Measurements from ENCODE around the gene FBXL17. TPM values are rescaled to one million over a fixed set of nuclear protein-coding genes. Genes with fewer than 3 reads are reported as not detected.

FBXL17 gene
- total and polyA plus RNA-seq, 9 of the 15 experiments (the other 6 are each of a cell fraction or from before 2014, with no cell fraction given): 0.32 to 5.4 (median 1.8) TPM

GRCh38 chr5:108381954-108382783, at the start of gene FBXL17 (continued):
- TF ChIP-seq FIP1L1 (IDR thresholded peaks at IDR 0.05; ENCODE audit: low read depth, low read length, poor library complexity, severe bottlenecking) (peak; percentile 60), BHLHE40 (IDR thresholded peaks at IDR 0.05; ENCODE audit: low read length) (peak; percentile 23; the same call in 1 of the 2 replicates), ARHGAP35 (IDR thresholded peaks at IDR 0.05; ENCODE audit: partially characterized antibody) (no peak), NR2C2 (CRISPR knock-in tag; IDR thresholded peaks at IDR 0.05) (peak; percentile 80), NR2C2 (tag; IDR thresholded peaks at IDR 0.05) (peak; percentile 99), SMARCE1 (IDR thresholded peaks at IDR 0.05) (0 out of 2 replicates have a peak, but pooled peaks have one; percentile 27), CREB3 (tag; conservative IDR thresholded peaks at IDR 0.05; ENCODE audit: low read depth) (peak; percentile 84), CAMTA2 (CRISPR knock-in tag; conservative IDR thresholded peaks at IDR 0.05) (peak; percentile 80; the same call in 1 of the 2 replicates), ZNF583 (CRISPR knock-in tag; IDR thresholded peaks at IDR 0.05) (peak; percentile 50; the same call in 1 of the 2 replicates), SRSF1 (IDR thresholded peaks at IDR 0.05; ENCODE audit: low read depth, low read length) (peak; percentile 96), ZNF197 (CRISPR knock-in tag; IDR thresholded peaks at IDR 0.05; ENCODE audit: low read depth) (no peak), NR3C1 (CRISPR knock-in tag; IDR thresholded peaks at IDR 0.05) (no peak; the same call in 1 of the 2 replicates), LARP7 (IDR thresholded peaks at IDR 0.05) (no peak), ZNF282 (CRISPR knock-in tag; IDR thresholded peaks at IDR 0.05) (no peak), L3MBTL2 (IDR thresholded peaks at IDR 0.05) (peak; percentile 97), SLC30A9 (CRISPR knock-in tag; IDR thresholded peaks at IDR 0.05) (no peak), ZNF134 (CRISPR knock-in tag; conservative IDR thresholded peaks at IDR 0.05) (no peak), POLR2A (conservative IDR thresholded peaks at IDR 0.05) (peak; percentile 83), ZNF512 (tag; IDR thresholded peaks at IDR 0.05) (no peak), BRD4 (IDR thresholded peaks at IDR 0.05) (no peak), NCOA1 (IDR thresholded peaks at IDR 0.05; ENCODE audit: low read depth) (peak; percentile 55; the same call in 1 of the 2 replicates), PHTF2 (CRISPR knock-in tag; IDR thresholded peaks at IDR 0.05) (no peak)
- TF ChIP-seq, protein P1, sequence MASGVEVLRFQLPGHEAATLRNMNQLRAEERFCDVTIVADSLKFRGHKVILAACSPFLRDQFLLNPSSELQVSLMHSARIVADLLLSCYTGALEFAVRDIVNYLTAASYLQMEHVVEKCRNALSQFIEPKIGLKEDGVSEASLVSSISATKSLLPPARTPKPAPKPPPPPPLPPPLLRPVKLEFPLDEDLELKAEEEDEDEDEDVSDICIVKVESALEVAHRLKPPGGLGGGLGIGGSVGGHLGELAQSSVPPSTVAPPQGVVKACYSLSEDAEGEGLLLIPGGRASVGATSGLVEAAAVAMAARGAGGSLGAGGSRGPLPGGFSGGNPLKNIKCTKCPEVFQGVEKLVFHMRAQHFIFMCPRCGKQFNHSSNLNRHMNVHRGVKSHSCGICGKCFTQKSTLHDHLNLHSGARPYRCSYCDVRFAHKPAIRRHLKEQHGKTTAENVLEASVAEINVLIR (CRISPR knock-in tag; IDR thresholded peaks at IDR 0.05): peak; percentile 64
- TF ChIP-seq, protein P2, sequence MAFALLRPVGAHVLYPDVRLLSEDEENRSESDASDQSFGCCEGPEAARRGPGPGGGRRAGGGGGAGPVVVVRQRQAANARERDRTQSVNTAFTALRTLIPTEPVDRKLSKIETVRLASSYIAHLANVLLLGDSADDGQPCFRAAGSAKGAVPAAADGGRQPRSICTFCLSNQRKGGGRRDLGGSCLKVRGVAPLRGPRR (CRISPR knock-in tag; IDR thresholded peaks at IDR 0.05): no peak
- TF ChIP-seq, protein P3, sequence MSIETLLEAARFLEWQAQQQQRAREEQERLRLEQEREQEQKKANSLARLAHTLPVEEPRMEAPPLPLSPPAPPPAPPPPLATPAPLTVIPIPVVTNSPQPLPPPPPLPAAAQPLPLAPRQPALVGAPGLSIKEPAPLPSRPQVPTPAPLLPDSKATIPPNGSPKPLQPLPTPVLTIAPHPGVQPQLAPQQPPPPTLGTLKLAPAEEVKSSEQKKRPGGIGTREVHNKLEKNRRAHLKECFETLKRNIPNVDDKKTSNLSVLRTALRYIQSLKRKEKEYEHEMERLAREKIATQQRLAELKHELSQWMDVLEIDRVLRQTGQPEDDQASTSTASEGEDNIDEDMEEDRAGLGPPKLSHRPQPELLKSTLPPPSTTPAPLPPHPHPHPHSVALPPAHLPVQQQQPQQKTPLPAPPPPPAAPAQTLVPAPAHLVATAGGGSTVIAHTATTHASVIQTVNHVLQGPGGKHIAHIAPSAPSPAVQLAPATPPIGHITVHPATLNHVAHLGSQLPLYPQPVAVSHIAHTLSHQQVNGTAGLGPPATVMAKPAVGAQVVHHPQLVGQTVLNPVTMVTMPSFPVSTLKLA (conservative IDR thresholded peaks at IDR 0.05): peak; percentile 64 to 82

Data from K562 (cell line).